ENCODE results near the gene MAML3.

Gene MAML3

DNA sequence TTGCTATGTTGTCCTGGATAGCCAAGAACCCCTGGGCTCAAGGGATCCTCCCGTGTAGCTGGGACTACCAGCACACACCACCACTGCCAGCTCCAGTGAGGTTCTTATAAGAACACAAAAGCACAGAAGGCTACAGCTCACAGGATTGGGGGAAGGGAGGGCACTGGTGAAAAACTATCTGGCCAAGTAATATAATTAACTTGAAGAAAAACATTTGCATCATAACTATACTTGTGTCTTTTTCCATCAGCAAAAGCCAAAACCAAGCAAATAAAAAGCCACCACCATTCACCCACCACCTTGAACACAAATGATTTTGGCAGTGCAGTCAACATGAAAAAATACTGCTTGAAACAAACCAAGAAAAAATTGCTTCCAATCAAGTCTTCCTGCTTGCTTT is 188.2 kb downstream of the MAML3 start:
- H3K36me3 ChIP-seq (ENCODE audit: control insufficient read depth, low read length), result no peaks in the 10 kb centered on the region
- H3K4me2 ChIP-seq (ENCODE audit: low read length), result peak overlapping the region; percentile 40
- H3K27ac ChIP-seq (ENCODE audit: low read depth, low read length), result no peak overlapping the region
- no peaks in the 10 kb centered on the region for H4K20me1 ChIP-seq (ENCODE audit: control insufficient read depth, insufficient read depth, low read depth, low read length)
- no peaks in the 10 kb centered on the region for H3K9me2 ChIP-seq (replicated peaks; ENCODE audit: control insufficient read depth, low read length)
- 0 out of 2 replicates have a peak, but pooled peaks cover 7% of the 10 kb centered on the region for H3K79me2 ChIP-seq (ENCODE audit: control insufficient read depth, low read length)
- no peaks in the 10 kb centered on the region for H3F3A ChIP-seq (ENCODE audit: control insufficient read depth, insufficient read depth)
- peak overlapping the region; percentile 3; the same call in 1 of the 2 replicates for H3K4me3 ChIP-seq (ENCODE audit: low read length)
- peaks cover 53% of the 10 kb centered on the region for H3K4me1 ChIP-seq (ENCODE audit: control insufficient read depth, low read length)
- H3K9me3 ChIP-seq (ENCODE audit: control insufficient read depth, insufficient read depth, low read length), result no peaks in the 10 kb centered on the region
- H3K27me3 ChIP-seq (ENCODE audit: control insufficient read depth, low read length), result no peaks in the 10 kb centered on the region
- TF ChIP-seq, protein P1, sequence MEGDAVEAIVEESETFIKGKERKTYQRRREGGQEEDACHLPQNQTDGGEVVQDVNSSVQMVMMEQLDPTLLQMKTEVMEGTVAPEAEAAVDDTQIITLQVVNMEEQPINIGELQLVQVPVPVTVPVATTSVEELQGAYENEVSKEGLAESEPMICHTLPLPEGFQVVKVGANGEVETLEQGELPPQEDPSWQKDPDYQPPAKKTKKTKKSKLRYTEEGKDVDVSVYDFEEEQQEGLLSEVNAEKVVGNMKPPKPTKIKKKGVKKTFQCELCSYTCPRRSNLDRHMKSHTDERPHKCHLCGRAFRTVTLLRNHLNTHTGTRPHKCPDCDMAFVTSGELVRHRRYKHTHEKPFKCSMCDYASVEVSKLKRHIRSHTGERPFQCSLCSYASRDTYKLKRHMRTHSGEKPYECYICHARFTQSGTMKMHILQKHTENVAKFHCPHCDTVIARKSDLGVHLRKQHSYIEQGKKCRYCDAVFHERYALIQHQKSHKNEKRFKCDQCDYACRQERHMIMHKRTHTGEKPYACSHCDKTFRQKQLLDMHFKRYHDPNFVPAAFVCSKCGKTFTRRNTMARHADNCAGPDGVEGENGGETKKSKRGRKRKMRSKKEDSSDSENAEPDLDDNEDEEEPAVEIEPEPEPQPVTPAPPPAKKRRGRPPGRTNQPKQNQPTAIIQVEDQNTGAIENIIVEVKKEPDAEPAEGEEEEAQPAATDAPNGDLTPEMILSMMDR (IDR thresholded peaks at IDR 0.05; ENCODE audit: low read depth, low read length, poor library complexity, severe bottlenecking), result no peak
- no peak for TF ChIP-seq EZH2phosphoT487 (IDR thresholded peaks at IDR 0.05; ENCODE audit: borderline replicate concordance, low read length)

DNA sequence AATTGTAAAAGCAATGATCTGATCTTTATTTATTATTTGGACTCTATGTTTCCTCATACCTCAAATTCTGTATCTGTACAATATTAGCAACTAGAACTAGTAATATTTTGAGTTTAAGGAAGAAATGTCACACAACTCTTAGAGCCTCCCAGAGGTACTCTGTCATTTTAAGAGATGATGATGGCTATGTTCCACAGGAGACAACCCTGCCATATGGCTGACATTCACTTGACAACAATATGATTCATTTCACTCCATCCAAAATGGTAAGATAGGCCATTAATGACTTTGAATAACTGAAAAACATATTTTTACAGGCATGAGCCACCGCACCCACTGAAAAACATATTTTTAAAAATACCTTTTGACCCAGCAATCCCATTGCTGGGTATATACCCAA is 190.3 kb downstream of the MAML3 start:
- no peaks in the 10 kb centered on the region for H3F3A ChIP-seq (ENCODE audit: control insufficient read depth, insufficient read depth)
- H4K20me1 ChIP-seq (ENCODE audit: control insufficient read depth, insufficient read depth, low read depth, low read length), result no peaks in the 10 kb centered on the region
- peaks cover 32% of the 10 kb centered on the region for H3K4me1 ChIP-seq (ENCODE audit: control insufficient read depth, low read length)
- H3K9me3 ChIP-seq (ENCODE audit: control insufficient read depth, insufficient read depth, low read length), result no peaks in the 10 kb centered on the region
- H3K79me2 ChIP-seq (ENCODE audit: control insufficient read depth, low read length), result 0 out of 2 replicates have a peak, but pooled peaks cover 7% of the 10 kb centered on the region
- TF ChIP-seq, protein P1 (IDR thresholded peaks at IDR 0.05; ENCODE audit: low read depth, low read length, poor library complexity, severe bottlenecking), result no peak
- TF ChIP-seq EZH2phosphoT487 (IDR thresholded peaks at IDR 0.05; ENCODE audit: borderline replicate concordance, low read length), result no peak
- H3K27ac ChIP-seq (ENCODE audit: low read depth, low read length), result no peak overlapping the region
- H3K4me3 ChIP-seq (ENCODE audit: low read length), result no peak overlapping the region
- H3K4me2 ChIP-seq (ENCODE audit: low read length), result no peak overlapping the region
- H3K27me3 ChIP-seq (ENCODE audit: control insufficient read depth, low read length), result no peaks in the 10 kb centered on the region
- no peaks in the 10 kb centered on the region for H3K9me2 ChIP-seq (replicated peaks; ENCODE audit: control insufficient read depth, low read length)
- no peaks in the 10 kb centered on the region for H3K36me3 ChIP-seq (ENCODE audit: control insufficient read depth, low read length)

DNA sequence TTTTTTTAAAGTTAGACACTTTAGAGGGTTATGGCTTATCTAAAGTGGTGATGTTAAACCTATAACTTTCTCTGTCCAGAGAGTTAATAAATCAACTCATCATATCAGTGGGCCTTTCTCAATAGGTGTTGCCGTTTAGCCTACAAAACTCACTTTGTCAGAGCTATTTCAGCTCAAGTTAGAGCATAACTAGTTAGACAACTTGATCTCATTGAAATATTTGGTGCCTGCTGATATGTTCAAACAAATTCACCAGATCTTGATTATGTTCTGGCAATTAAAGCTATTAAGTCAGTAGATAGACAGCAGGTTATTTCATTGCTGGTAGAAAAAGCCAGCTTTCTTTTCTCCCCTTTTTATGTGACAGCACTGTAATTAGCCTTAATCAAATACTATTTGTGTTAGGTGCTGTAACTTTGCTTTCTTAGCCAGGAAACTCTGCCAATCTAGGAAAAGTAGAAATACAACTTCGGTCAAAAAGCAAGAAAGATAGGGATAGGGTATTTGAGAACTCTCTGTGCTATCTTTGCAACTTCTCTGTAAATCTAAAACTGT is 191.8 kb downstream of the MAML3 start:
- Histone ChIP-seq H3F3A (ENCODE audit: control insufficient read depth, insufficient read depth) (no peaks in the 10 kb centered on the region), H3K36me3 (ENCODE audit: control insufficient read depth, low read length) (no peaks in the 10 kb centered on the region), H3K4me3 (ENCODE audit: low read length) (no peak overlapping the region), H3K79me2 (ENCODE audit: control insufficient read depth, low read length) (peaks cover 8% of the 10 kb centered on the region; the same call in 1 of the 2 replicates), H3K27ac (ENCODE audit: low read depth, low read length) (no peak overlapping the region), H4K20me1 (ENCODE audit: control insufficient read depth, insufficient read depth, low read depth, low read length) (no peaks in the 10 kb centered on the region), H3K4me2 (ENCODE audit: low read length) (no peak overlapping the region), H3K27me3 (ENCODE audit: control insufficient read depth, low read length) (no peaks in the 10 kb centered on the region), H3K9me2 (replicated peaks; ENCODE audit: control insufficient read depth, low read length) (no peaks in the 10 kb centered on the region), H3K4me1 (ENCODE audit: control insufficient read depth, low read length) (peaks cover 38% of the 10 kb centered on the region), H3K9me3 (ENCODE audit: control insufficient read depth, insufficient read depth, low read length) (no peaks in the 10 kb centered on the region)
- TF ChIP-seq EZH2phosphoT487 (IDR thresholded peaks at IDR 0.05; ENCODE audit: borderline replicate concordance, low read length), result no peak
- TF ChIP-seq, protein P1 (IDR thresholded peaks at IDR 0.05; ENCODE audit: low read depth, low read length, poor library complexity, severe bottlenecking), result no peak

Measured in DOHH2 (cell line).